Lung microvascular endothelial cell (primary cell): ENCODE results near the gene SEPTIN11. TPM values are rescaled to one million over a fixed set of nuclear protein-coding genes. Genes with fewer than 3 reads are reported as not detected.

Experiments used
- DNase-seq, 2 donors: peaks; one replicate each; pipeline versions ENCODE4 v3.0.0 to v3.0.0-alpha.2; 2010; ENCODE audit warnings: low read depth in 2 of 2
- total RNA-seq: library from RNA; depleted of rRNA; stranded (reverse); fragments of >200 nt; gene quantifications from 2 replicates; pipeline ENCODE4 v1.2.1, GENCODE V29; 2014

Gene SEPTIN11
- total RNA-seq, result 107 and 161 TPM in 2 replicates

- peak; percentile 96 to 97 for DNase-seq
These were observed at the start of gene SEPTIN11 for GRCh38 chr4:76949276-76950051. SEPTIN11 (plus strand) TSS chr4:76949752; CDS start chr4:76949904, 152 bp downstream.

GRCh38 chr4:76902233-76902890, 47.2 kb upstream of the SEPTIN11 start:
- no peak for DNase-seq

- DNase-seq, result no peak
These were observed 44.8 kb upstream of the SEPTIN11 start for GRCh38 chr4:76904646-76905190.

GRCh38 chr4:76905521-76905920, 44.0 kb upstream of the SEPTIN11 start:
- DNase-seq, result no peak

GRCh38 chr4:76909711-76910110, 39.8 kb upstream of the SEPTIN11 start:
- no peak for DNase-seq

- no peak for DNase-seq
These were observed 28.8 kb upstream of the SEPTIN11 start for GRCh38 chr4:76920715-76921114.

- DNase-seq, result no peak
These were observed 25.8 kb upstream of the SEPTIN11 start for GRCh38 chr4:76923619-76924357.

GRCh38 chr4:76926841-76927240, 22.7 kb upstream of the SEPTIN11 start:
- DNase-seq, result no peak

- DNase-seq, result no peak
These were observed 18.9 kb upstream of the SEPTIN11 start for GRCh38 chr4:76930685-76931084.

- DNase-seq, result no peak
These were observed 18.5 kb upstream of the SEPTIN11 start for GRCh38 chr4:76931087-76931486.

- no peak for DNase-seq
These were observed 17.8 kb upstream of the SEPTIN11 start for GRCh38 chr4:76931576-76932276.

- DNase-seq, result no peak
These were observed 10.4 kb upstream of the SEPTIN11 start for GRCh38 chr4:76939184-76939583.

GRCh38 chr4:76943129-76943620, 6.4 kb upstream of the SEPTIN11 start:
- DNase-seq, result peak in 1 of 2 donors; percentile 33

GRCh38 chr4:76943790-76944189, 5.8 kb upstream of the SEPTIN11 start:
- DNase-seq, result no peak

- peak in 1 of 2 donors; percentile 14 for DNase-seq
These were observed 2.2 kb upstream of the SEPTIN11 start for GRCh38 chr4:76947369-76947768.

GRCh38 chr4:76948443-76949275, 893 bp upstream of the SEPTIN11 start:
- peak; percentile 52 to 78 for DNase-seq

- peak; percentile 33 to 43 for DNase-seq
These were observed 752 bp downstream of the SEPTIN11 start for GRCh38 chr4:76950052-76950955.

GRCh38 chr4:76950956-76951671, 1.6 kb downstream of the SEPTIN11 start:
- peak; percentile 10 to 32 for DNase-seq

GRCh38 chr4:76951672-76952010, 2.1 kb downstream of the SEPTIN11 start:
- DNase-seq, result no peak
